OCI-LY3 (cell line): ENCODE measurements around the gene SH3PXD2A.

Experiments
- H2AFZ ChIP-seq: fragments of 200-600, 300-600 bp; shearing (Covaris generic); 2 replicates; pipeline ENCODE4 v1.6.0; 2014; ENCODE audit warnings: antibody characterized with exemption, low read depth, low read length
- H3K27ac ChIP-seq: fragments of 200-600, 300-600 bp; sonication (generic); 2 replicates; pipeline ENCODE4 v1.5.1; 2014; ENCODE audit warnings: mild to moderate bottlenecking, low read length, moderate library complexity, mixed read lengths
- H3K27me3 ChIP-seq: fragments of 200-600, 300-600 bp; sonication (generic); 2 replicates; pipeline ENCODE4 v1.6.1; 2014; ENCODE audit warnings: low read depth, low read length, mixed read lengths
- H3K36me3 ChIP-seq: fragments of 200-600, 300-600 bp; sonication (generic); replicated peaks from 2 replicates; pipeline ENCODE3; 2014; ENCODE audit warnings: low read depth, low read length, mixed read lengths
- H3K4me1 ChIP-seq: fragments of 300-600, 200-600 bp; sonication (generic); 2 replicates; pipeline ENCODE4 v1.6.1; 2014; ENCODE audit warnings: low read length, mixed read lengths
- H3K4me2 ChIP-seq: fragments of 200-600, 300-600 bp; sonication (generic); 2 replicates; pipeline ENCODE4 v1.6.1; 2014; ENCODE audit warnings: low read length, mixed read lengths
- H3K4me3 ChIP-seq: fragments of 300-600, 200-600 bp; sonication (generic); 2 replicates; pipeline ENCODE4 v1.5.1; 2014; ENCODE audit warnings: antibody characterized with exemption, mild to moderate bottlenecking, low read length, moderate library complexity
- H3K79me2 ChIP-seq: fragments of 300-600, 200-600 bp; shearing (Covaris generic); 2 replicates; pipeline ENCODE4 v1.6.1; 2014; ENCODE audit warnings: mild to moderate bottlenecking, low read length, mixed read lengths
- H3K9ac ChIP-seq: fragments of 300-600, 200-600 bp; shearing (Covaris generic); 2 replicates; pipeline ENCODE4 v1.6.0; 2014; ENCODE audit warnings: mild to moderate bottlenecking, low read length, moderate library complexity
- H3K9me3 ChIP-seq: fragments of 200-600, 300-600 bp; shearing (Covaris generic); 2 replicates; pipeline ENCODE4 v1.6.1; 2014; ENCODE audit warnings: low read length, mixed read lengths; ENCODE audit not compliant: insufficient read depth
- H4K20me1 ChIP-seq: fragments of 200-600, 300-600 bp; sonication (generic); 2 replicates; pipeline ENCODE4 v1.6.1; 2016; ENCODE audit warnings: low read length, mixed read lengths; ENCODE audit not compliant: insufficient read depth
- EZH2phosphoT487 ChIP-seq: fragments of 200-600 bp; shearing (Covaris generic); IDR thresholded peaks from 2 replicates; pipeline ENCODE4 v1.6.1; 2018; ENCODE audit warnings: antibody characterized with exemption, mixed run types, low read depth
- TF ChIP-seq, protein P1 (sequence below): fragments of 200-600, 300-600 bp; sonication (generic); IDR thresholded peaks from 2 replicates; pipeline ENCODE4 v1.5.1; 2014; ENCODE audit warnings: antibody characterized with exemption, low read length, low read depth

The SH3PXD2A gene

GRCh38 chr10:103855852-103856796 lies 748 bp upstream of the SH3PXD2A start:
- no peak overlapping the region for H2AFZ ChIP-seq
- no peak overlapping the region for H3K9ac ChIP-seq
- no peak overlapping the region for H3K27ac ChIP-seq
- no peaks in the 10 kb centered on the region for H3K4me1 ChIP-seq
- H4K20me1 ChIP-seq, result no peaks in the 10 kb centered on the region
- H3K36me3 ChIP-seq, result no peaks in the 10 kb centered on the region
- no peak for TF ChIP-seq EZH2phosphoT487
- TF ChIP-seq, protein P1, sequence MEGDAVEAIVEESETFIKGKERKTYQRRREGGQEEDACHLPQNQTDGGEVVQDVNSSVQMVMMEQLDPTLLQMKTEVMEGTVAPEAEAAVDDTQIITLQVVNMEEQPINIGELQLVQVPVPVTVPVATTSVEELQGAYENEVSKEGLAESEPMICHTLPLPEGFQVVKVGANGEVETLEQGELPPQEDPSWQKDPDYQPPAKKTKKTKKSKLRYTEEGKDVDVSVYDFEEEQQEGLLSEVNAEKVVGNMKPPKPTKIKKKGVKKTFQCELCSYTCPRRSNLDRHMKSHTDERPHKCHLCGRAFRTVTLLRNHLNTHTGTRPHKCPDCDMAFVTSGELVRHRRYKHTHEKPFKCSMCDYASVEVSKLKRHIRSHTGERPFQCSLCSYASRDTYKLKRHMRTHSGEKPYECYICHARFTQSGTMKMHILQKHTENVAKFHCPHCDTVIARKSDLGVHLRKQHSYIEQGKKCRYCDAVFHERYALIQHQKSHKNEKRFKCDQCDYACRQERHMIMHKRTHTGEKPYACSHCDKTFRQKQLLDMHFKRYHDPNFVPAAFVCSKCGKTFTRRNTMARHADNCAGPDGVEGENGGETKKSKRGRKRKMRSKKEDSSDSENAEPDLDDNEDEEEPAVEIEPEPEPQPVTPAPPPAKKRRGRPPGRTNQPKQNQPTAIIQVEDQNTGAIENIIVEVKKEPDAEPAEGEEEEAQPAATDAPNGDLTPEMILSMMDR, result no peak
- H3K27me3 ChIP-seq, result 0 out of 2 replicates have a peak, but pooled peaks cover 5% of the 10 kb centered on the region
- no peak overlapping the region for H3K4me3 ChIP-seq
- no peak overlapping the region for H3K4me2 ChIP-seq
- no peaks in the 10 kb centered on the region for H3K9me3 ChIP-seq
- H3K79me2 ChIP-seq, result no peaks in the 10 kb centered on the region

- Histone ChIP-seq H3K4me3 (no peak overlapping the region), H4K20me1 (no peaks in the 10 kb centered on the region), H3K79me2 (no peaks in the 10 kb centered on the region), H3K4me1 (no peaks in the 10 kb centered on the region), H3K9me3 (no peaks in the 10 kb centered on the region), H2AFZ (no peak overlapping the region), H3K27me3 (peaks cover 10% of the 10 kb centered on the region; the same call in 1 of the 2 replicates), H3K36me3 (no peaks in the 10 kb centered on the region), H3K4me2 (no peak overlapping the region), H3K9ac (no peak overlapping the region), H3K27ac (no peak overlapping the region)
- TF ChIP-seq, protein P1, result no peak
- TF ChIP-seq EZH2phosphoT487, result no peak
Measured at GRCh38 chr10:103854686-103855391, 537 bp downstream of the SH3PXD2A start.

DNA sequence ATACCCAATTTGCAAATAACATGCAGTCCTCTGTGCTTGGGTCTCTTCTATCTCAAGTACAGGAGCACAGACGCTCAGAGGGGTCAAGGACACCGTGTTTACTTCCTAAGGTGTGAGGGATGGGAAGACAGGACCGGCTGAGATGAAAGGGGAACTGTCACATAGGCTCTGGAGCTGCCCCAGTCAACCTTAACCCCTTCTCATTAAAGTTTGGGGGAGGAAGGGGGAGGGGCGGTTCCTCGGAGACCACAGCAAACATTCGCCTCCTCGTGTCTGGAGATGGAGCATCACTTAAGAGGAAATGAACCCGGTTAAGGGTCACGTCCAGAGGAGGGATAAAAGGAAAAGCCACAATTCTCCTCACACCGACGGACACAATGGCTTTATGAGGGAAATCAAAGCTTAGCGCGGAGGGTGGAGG lies 1.1 kb downstream of the SH3PXD2A start:
- H3K36me3 ChIP-seq, result no peaks in the 10 kb centered on the region
- H3K9me3 ChIP-seq, result no peaks in the 10 kb centered on the region
- no peaks in the 10 kb centered on the region for H3K79me2 ChIP-seq
- no peak overlapping the region for H3K4me2 ChIP-seq
- H3K9ac ChIP-seq, result no peak overlapping the region
- H4K20me1 ChIP-seq, result no peaks in the 10 kb centered on the region
- no peak overlapping the region for H3K4me3 ChIP-seq
- H2AFZ ChIP-seq, result no peak overlapping the region
- TF ChIP-seq EZH2phosphoT487, result no peak
- TF ChIP-seq, protein P1, result no peak
- H3K27ac ChIP-seq, result no peak overlapping the region
- H3K27me3 ChIP-seq, result peaks cover 15% of the 10 kb centered on the region
- no peaks in the 10 kb centered on the region for H3K4me1 ChIP-seq
